GM19468 (cell line): ENCODE data around the gene TIMP1.
"Not testable (repeated sequence)": the region's sequence is repeated elsewhere in the genome, so short reads cannot be mapped to it uniquely, and the experiment has no call there.

ENCODE experiments used
- ATAC-seq: cut with Tn5 transposase; IDR thresholded peaks from one replicate; pipeline ENCODE4 v1.9.1; 2021; ENCODE audit warnings: mild to moderate bottlenecking, moderate library complexity, moderate number of reproducible peaks; ENCODE audit not compliant: unreplicated experiment; ENCODE audit errors: extremely low read depth

Gene TIMP1

DNA sequence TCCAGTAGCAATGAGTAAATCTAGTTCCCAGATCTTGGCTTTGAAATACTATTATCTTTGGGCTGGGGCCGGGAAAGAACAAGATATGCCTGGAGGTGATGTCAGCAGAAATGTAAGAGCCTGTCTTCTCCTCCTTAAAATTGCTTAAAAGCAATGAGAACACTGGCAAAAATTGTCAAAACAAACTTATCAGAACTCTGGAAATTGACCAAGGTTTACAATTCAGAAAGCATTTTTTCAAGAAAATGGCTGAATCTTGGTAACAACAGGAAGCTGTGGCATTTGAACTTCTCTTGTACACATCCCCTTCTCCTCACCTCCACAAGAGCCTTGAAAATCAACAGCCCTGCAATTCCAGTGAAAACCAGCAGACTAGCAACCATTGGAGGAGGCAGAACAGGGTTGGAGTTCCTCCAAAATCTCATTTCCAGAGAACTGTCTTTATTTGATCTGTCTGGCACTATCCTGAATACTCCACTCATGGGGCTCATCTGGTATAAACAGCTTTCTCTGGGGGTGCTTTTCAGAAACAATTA lies 13.5 kb downstream of the TIMP1 start:
- ATAC-seq: no peak

DNA sequence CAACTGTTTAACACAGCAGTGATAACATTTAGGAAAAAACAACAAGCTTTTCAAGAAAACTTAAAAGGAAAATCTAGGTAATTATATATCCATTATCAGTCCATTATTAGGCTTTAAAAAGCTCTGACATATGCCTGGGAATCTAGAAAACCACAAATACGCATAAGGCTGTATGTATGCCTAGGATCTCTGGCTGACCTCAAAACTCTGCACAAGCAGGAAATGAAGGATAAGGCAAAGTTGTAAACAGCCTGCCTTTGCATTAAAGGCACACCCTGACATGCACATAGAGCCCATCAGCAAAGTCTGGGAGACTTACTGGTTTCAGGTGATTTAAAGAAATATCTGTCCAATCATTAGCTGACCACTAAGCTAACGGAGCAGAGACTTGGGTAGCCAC lies 14.0 kb downstream of the TIMP1 start:
- ATAC-seq: no peak

DNA sequence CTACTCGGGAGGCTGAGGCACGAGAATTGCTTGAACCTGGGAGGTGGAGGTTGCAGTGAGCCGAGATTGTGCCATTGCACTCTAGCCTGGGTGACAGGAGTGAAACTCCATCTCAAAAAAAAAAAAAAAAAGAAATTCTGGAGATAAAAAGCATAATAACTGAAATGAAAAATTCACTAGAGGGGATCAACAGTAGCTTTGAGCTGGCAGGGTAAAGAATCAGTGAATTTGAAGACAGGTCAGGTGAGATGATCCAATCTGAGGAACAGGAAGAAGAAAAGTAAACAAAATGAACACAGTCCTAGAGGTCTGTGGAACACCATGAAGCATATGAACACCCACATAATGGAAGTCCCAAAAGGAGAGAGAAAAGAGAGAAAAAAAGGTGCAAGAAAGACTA lies 15.0 kb downstream of the TIMP1 start:
- no peak for ATAC-seq

DNA sequence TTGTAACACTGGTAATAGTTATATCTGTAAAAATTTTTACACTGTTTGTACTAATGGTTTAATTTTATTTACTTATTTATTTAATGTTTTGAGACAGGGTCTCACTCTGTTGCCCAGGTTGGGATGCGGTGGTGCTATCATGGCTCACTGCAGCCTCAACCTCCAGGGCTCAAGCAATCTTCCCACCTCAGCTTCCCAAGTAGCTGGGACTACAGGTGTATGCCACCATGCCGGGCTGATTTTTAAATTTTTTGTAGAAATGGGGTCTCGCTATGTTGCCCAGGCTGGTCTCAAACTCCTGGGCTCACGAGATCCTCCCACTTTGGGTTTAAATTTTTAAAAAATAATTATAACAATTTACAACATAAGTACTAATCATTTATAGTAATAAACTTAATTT lies 20.9 kb downstream of the TIMP1 start:
- not testable (repeated sequence) for ATAC-seq

DNA sequence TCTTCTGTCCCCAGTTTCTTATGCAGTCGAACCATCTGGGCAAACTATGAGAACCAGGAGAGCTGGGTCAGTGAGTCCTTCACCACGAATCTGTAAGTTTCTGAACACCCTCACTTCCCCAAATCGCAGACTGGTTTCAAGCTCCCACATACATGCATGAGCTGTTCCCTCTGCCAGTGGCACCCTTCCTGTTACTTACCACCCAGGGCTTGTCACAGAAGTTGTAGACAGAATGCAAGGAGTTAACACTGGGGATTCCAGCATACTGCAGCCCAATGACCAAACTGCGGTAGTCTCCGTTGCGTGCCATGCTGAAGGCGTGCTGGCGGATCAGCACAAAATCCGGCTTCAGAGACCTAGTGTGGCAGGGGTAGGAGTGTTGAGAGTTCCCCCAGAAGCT lies 22.8 kb downstream of the TIMP1 start:
- no peak for ATAC-seq

DNA sequence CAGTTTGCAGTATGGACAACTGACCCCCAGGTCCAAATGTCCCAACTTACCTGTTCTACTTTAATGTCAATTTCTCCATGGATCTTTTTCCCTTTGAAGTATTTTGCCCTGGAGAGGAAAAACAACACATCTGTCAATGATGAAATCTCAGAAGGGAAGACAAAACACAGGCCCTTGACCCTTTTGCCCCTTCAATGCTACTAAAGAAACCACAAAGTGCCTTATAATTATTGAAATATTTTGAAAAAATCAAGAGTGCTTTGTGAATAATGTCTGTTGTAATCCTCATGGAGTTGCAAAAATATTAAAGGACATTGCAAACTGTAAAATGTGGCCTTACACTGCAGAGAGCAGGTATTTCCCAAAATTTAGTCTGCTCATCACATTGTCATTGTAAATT lies 24.9 kb downstream of the TIMP1 start:
- ATAC-seq: no peak

DNA sequence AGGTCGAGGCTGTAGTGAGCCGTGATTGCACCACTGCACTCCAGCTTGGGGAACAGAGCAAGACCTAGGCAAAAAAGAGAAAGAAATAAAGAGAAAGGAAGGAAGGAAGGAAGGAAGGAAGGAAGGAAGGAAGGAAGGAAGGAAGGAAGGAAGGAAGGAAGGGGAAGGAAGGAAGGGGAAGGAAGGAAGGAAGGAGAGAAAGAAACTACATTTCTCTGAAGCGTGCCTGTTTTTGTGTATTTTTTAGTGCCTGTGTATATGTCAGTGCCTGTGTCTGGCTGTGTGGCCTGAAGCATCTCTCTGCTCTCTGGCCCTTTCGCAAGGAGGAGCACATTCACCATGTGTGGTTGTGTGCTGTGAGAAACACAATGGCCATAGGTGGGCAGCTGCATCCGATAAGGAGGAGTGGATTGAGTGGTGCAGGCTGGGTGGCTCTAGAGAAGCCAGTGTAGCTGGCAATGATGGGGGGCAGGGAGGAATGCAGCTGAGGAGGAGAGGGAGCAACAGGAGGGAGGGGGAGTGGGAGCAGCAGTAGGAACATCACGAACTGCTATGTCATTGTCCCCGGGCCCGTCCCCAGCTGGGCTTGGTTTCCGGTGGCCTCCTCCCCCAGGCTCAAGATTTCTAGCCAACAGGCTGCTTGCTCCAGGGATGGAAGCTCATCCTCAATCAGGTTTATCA lies 26.0 kb downstream of the TIMP1 start:
- no peak for ATAC-seq

DNA sequence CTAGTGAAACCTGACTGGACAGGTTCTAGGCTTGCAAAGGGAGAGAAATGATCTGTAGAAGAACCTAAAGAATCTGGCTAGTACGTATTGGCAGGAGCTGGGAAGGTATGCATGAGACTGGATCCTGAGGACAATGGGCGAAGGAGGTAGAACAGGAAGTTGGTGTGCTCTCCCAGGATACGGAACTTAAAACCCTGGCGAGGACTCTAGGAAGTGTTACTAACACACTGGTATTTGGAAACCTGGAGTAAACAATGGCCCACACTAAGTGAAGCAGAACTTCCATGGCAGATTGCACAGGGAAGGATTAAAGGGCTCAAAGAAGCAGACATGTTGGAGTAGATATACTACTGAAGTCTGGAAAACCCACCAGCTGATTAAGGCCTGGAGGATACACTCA lies 28.3 kb downstream of the TIMP1 start:
- ATAC-seq: no peak

DNA sequence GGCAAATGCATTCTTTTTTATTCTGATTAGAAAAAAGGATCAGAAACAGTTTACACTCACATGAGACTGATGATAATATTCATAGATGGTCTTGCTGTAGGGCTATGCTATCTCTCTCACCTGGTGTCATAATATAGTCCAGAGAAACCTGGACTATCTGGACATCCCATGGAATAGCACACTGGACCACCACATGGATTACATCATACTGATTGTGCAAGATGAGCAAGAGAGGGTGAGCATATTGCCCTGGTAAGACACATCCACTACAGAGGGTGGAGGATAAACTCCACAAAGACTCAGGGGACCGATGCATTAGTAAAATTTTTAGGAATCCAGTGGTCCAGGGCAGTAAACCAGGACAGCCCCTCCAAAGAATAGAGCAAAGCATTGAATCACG lies 29.3 kb downstream of the TIMP1 start:
- no peak for ATAC-seq

DNA sequence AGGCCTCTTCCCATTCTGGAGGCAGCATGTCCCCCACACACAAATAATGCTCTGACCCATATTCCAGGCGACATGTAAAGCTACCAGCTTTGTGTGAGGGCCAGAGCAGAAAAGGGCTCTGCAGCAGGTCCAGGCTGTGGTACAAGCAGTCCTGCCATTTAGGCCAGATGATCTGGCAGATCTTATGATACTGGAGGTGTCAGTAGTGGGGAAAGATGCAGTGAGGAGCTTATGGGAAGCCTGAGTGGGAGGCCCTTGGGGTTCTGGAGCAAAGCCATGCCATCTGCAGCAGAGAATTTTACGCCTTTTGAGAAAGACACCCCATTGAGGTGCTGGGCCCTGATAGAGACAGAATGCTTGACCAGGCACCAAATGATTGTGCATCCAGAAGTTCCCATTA lies 29.7 kb downstream of the TIMP1 start:
- no peak for ATAC-seq

DNA sequence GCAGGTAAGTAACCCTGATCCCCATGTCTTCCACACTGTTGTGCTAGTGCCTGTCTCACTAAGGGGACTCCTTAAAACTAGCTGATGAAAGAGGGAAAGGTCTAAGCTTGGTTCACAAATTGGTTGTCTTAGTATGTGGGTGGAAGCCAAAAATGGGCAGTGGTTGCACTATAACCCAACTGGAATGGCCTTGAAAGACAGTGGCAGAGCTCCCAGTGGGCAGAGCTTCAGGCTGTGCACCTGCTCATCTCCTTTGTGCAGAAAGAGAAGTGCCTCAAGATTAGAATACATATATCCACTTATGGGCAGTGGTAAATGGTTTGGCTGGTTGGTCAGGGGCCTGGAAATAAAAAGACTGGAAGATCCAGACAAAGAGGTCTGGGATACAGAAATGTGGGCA lies 30.2 kb downstream of the TIMP1 start:
- no peak for ATAC-seq

DNA sequence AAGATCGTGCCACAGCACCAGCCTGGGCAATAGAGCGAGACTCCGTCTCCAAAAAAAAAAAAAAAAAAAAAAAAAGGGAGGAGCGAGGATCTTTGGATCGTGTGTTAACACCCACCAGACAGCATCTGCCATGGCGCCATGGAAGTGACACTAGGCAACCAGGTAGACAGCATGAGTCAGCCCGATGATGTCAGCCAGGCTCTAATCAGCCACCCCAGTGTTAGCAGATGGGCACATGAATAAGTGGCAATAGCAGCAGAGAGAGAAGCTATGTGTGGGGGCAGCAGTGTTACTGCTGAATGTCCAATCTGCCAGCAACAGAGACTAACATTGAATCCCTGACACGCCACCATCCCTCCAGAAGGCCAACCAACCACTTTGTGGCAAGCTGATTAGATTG lies 30.8 kb downstream of the TIMP1 start:
- no peak for ATAC-seq

DNA sequence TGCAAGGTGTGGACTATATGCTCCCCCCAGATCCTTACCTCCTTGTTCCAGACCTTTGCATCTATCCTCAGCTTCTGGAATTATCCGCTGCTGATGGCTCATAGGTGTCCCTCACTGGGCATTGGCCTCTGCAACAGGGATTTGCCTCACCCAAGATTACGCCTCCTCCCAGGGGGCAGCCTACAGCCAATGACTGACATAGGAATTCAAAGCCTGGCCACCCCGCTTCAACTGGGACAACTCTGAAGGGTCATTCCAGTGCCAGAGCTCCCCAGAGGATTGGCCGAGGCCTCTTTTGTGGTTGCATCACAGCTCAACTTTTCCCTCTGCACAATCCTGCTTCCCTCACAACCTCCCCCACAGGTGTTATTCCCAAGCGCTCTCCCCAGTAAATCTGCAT lies 32.4 kb downstream of the TIMP1 start:
- ATAC-seq: no peak

DNA sequence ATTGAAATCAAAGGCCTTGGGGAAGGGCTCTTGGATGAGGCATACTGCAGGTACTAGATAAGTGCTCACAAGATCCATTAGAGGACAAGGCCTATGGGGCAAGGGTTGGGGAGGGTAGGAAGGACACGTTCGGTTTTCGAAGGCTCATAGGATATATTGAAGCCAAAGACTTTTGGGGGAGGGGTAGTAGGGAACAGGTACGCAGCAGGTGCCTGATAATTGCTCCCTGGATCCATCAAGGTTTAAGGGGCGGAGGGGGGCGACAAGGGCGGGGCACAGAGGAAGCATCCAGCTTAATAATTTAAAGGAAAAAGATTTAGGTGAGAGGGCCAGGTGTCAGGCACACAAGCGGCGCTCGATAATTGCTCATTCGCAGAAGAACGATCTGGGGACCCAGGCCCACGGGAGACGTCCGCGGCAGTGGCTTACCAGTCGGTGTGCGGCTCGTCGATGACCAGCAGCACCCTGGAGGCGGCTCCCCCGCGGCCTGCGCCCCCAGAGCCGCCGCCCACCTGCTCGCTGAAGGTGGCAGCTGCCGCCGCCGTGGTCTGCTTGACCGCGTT lies 36.8 kb downstream of the TIMP1 start:
- no peak for ATAC-seq

DNA sequence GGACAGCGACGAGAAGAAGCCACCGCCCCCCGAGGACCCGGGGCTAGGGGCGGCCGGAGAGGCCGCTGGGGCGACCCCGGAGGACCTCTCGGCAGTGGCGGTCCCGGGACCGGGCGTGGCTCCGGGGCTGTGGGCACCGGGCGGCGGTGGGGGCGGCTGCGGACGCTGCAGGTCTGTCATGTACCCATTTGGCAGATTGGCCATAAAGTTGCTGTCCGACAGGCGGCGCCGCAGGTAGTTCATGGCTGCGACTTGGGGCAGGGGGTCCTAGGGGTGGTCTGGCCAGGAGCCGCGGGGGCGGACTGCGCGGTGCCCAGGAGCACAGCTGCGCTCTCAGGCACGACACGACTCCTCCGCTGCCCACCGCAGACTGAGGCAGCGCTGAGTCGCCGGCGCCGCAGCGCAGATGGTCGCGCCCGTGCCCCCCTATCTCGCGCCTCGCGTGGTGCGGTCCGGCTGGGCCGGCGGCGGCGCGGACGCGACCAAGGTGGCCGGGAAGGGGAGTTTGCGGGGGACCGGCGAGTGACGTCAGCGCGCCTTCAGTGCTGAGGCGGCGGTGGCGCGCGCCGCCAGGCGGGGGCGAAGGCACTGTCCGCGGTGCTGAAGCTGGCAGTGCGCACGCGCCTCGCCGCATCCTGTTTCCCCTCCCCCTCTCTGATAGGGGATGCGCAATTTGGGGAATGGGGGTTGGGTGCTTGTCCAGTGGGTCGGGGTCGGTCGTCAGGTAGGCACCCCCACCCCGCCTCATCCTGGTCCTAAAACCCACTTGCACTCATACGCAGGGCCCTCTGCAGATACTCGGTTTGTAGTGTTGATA lies 37.5 kb downstream of the TIMP1 start, which contains the start of gene SYN1:
Gene SYN1 (minus strand): TSS at position 372 of the 817 bp plus-strand sequence. CDS start 129 bp downstream, at position 243.
- peak; percentile 62 for ATAC-seq

DNA sequence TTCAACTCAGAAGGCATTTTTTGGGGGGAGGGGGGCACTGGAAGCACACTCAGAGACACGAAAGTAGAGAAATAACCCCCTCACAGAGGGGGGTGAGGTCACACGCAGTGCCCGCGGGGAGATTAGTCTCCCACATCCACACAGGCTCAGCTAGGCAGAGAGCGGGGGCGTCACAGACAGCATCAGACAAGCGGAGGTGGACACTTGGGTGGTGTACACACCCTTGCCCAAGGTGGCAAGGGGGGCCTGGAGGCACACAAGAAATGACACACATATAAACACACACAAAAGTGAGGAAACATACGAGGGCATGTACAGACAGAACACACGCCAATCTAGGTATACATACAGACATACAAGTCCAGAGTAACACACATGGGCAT lies 38.1 kb downstream of the TIMP1 start:
- ATAC-seq: no peak

DNA sequence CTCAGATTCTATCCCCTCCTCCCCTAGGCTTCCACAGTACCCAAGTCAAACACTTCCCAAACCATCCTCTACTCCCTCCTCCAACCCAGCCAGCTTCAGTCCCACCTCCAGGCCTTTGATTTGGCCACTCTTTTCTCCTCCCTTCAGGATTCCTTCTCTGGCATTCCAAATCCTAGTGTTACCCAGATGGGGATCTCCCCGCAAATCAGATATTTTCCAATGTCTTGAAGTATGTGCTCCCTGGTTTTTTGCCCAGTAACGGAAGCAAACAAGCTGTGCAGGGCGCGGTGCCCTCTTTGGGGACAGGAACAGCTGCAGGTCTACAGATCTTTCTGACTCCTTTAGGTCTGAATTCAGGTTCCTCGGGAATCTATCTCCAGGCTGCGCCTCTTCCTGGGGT lies 39.6 kb downstream of the TIMP1 start:
- no peak for ATAC-seq

DNA sequence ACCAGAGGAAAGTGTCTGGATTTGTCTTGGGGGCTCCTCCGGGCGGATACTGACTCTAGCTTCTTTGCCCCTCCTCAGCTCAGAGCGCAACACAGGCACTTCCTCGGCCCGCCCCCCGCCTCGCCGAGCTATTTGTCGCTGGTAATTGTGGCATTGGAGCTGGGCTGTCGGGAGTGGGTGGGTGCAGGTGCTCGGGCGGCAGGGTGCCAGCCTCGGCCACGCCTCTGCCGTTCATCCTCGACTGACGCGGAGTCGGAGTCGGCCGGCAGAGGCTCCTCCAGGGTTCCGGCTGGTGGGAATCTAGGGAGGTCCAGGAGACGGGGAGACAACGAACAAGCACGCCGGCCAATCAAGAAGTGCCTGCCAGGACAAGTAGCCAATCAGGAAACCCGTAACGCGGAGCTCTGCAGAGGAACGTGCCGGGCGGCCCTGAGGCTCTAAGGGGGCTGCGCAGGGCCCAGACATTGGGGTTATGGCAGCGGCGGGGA lies 41.3 kb downstream of the TIMP1 start:
- ATAC-seq: no peak

DNA sequence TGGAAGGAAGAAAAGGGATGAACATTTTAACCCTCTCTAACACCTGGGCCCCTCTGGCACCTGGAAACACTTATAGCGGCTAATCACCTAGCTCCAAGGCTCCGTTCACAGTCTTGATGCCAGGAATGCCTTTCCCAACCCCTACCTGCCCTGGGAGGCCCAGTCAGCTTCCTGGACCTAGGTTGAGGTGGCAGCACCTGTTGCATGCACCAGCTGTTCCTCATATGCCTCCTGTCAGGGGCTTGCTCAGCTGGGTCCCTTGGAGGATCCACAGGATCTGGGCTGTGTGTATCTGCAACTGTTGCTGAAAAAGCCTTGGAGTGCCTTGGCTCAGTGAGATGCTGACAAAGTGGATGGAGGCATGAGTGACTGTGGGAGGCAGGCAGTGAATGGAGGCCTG lies 43.1 kb downstream of the TIMP1 start:
- ATAC-seq: no peak

DNA sequence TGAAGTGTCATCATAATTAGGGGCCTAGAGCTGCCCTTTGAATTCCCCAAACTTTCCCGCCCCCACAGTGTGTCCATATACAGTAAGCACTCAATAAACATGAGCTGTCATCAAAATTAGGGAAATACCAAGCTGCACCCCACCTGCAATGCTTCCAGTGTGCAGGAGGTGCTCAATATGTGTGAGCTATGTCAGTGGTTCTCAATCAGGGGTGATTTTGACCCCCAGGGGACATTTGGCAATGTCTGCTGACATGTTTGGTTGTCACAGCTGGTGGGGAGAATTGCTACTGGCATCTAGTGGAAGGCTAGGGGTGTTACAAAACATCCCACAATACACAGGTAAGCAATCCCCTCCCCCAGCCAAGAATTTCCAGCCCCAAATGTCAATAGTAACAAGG lies 46.7 kb downstream of the TIMP1 start:
- ATAC-seq: peak; percentile 24
